Raji (cell line): ENCODE results near the gene ARL4A.

ENCODE experiments used
- POLR2A ChIP-seq: IDR thresholded peaks from 2 replicates; pipeline ENCODE4 v1.6.1; 2011; ENCODE audit warnings: low read depth, low read length, control low read depth; ENCODE audit not compliant: insufficient read depth

Gene ARL4A, protein sequence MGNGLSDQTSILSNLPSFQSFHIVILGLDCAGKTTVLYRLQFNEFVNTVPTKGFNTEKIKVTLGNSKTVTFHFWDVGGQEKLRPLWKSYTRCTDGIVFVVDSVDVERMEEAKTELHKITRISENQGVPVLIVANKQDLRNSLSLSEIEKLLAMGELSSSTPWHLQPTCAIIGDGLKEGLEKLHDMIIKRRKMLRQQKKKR

DNA sequence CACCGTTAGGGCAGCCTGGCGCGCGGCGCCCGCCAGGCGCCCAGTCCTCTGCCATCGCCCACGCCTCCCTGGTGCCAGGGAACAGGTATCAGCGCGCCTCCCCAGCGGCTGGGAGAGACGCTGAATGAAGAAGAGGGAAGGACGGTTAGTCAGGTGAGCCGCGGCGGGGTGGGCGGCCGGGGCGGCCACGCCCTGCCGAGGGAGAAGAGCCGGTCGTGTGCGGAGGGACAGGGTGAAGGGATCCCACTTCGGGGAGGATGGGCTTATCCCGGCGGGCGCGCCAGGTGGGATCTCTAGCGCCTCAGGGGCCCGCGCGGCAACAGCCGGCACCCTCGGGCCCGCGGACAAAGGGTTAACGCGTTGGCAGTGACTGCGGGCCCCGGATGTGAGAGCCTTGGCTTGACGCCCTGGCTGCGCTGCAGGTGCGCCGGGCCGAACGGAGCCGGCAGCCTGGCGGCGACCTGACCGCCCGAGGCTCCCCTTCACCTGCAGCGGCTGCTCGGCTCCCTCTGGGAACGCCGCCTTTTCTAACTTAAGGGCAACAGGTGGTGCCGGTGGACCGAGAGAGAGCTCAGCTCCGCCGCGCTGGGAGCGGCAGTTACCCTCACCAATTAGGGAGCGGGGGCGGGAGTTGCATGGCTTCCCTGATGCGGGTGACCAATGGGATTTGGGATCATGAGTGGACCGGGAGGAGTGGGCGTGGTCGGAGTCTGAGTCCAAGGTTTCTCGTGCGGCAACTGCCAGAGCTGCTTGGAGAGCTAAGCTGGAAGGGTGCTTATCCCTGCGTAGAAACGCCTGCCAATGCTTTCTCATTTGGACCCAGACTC lies at the start of gene ARL4A:
ARL4A (plus strand) TSS at position 743 of the 827 bp plus-strand sequence. CDS start 622 bp downstream, outside the sequence.
- peak; percentile 39; the same call in 1 of the 2 replicates for TF ChIP-seq POLR2A

DNA sequence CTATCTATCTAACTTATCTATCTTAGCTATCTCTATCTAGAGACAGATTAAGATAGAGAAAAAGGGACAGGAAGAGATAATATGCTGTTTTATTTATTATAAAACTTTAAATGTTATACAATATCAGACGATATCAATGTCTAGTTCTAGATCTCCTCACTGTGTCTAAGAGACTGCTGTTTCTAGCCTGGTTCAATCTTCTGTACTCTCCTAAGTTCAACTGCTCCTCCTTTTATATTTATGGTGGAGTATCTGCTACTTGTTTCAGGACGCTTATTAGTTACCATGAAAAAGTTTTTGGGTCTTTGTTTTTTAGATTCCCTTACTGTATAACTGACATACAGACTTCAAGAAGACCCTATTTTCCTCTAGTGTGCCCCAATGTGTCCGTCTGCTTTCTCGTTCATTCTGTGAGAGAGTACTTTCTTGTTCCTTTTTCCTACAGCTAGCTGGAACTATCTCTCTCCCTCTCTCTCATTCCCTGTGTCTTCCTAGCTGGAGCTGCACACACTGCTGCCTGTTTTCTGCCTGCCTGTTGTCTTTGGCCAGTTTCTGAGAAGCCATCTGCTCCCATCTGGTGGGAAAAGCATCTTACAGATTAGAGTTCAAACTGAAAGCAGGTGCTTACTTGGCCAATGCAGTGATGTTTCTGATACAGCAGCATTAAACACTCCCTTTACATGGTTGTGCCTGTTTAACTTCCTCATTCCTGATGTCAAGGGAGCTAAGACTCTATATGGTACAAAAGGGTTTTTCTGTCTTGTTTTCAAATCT lies 49.4 kb upstream of the ARL4A start:
- no peak for TF ChIP-seq POLR2A

DNA sequence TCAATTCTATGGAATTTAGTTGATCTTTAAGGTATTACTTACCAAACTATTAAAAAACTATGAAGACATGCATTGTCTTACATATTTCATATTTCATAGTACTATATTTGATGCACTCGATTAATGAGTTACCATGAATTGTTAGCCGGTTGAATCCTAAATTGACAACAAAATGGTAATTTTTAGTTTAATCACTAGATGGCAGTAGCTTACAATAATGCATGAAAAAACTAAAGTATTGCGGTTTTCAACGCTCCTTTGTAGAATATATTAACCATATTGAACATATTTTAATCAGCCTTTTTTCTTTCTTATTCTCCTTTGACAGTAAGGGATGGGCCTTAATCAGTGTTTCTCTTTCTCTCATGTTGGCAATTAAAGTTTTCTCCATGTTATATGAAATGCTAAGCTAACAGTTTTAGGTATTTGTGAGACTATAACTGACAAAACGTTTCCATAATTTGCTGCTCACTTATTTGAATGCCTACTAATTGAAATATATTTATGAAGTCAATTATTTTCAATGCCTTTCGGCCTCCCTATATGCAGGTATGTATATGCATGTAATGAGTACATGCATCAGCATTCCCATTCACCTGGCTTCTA lies 48.5 kb upstream of the ARL4A start:
- TF ChIP-seq POLR2A, result no peak

DNA sequence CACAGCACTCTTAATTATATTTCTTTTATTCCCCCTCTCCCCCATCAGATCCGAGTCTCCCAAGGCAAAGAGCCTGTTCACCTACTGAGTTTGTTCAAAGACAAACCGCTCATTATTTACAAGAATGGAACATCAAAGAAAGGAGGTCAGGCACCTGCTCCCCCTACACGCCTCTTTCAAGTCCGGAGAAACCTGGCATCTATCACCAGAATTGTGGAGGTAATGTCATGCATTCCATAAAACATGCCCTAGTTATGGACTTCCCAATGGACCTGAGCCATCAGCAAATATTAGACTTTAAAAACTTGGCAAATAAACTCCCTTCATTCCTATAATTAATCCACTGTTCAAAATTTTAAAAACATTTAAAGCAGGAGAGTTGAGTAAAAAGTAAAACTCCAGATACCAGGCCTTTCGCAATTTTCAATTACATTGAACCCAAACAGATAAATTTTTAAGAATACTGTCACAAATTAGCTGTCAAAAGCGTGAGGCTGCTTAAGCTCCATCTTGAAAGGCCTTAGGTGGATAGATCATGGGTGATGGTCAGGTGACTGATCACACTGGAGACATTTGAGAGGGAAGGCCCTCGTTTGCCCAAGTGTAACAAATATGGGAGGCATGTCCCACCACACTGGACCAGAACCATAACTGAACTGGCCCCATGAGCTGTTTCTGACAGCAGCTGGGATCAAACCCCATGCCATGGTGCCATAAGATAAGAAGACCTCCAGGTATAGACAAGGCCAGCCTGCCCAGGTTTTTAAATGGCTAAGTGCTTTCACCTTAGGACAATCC lies 46.9 kb upstream of the ARL4A start:
- TF ChIP-seq POLR2A, result no peak

DNA sequence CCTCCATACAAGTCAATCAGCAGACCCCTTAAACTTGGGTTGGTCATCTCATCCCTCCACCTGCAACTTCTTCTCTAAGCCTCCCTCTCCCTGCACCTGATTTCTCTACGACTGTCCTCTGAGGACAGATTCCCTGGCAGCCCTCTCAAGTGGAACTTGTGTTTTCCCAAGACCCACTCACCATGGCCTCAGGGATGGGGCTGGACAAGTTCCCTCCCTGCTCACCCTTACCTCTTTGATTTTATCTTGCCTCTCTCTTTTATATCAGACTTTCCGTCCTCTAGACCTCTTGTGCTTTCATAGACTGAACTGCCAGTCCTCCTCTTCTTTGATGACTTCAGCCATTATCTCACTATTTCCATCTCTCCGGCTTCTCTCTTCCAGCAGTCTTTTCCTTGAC lies 46.2 kb upstream of the ARL4A start:
- no peak for TF ChIP-seq POLR2A

DNA sequence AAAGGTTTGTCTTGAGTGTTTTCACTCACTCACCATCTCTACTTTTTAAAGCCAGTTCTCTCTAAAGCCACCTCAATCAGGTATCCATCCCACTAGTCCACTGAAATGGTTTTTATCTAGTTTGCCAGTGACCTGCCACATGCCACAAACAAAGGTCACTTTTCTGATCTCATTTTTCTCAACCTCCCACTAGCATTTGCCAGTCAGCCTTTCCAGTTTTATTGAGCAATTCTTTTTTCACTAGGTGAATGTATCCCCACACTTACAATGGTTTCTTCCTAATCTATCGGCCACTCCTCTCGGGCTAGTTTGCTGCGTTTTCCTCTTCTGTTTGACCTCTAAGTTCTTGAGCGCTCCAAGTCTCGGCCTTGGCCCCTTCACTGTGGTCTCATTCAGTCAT lies 44.9 kb upstream of the ARL4A start:
- TF ChIP-seq POLR2A, result no peak

DNA sequence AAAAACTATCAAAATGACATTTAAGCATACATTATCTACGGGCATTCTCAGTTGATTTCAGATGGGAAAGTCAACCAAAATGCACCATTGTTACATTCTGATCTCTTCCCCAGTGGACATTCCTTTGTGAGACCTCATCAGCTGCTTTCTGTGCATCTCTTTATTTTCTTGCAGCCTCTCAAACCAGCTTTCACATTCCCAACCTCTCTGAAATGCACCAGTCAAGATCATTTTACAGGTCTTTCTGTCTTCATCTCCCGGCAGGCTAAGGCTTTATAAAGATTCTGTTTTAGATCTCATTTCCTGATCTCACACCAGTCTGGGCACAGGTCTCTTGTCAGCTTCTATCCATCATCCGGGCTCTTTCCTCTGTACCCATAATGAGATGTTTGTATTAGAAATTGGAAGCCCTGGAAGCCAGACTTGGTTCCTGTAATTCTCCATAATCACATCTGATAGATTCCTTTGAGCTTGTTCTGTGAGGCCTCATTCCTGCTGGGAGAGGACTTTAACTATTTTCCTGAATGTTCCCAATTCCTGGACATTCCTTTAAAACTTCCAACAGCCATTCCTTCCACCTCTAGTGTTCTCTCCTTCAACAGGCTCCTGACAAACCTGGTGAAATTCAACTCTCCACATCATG lies 44.3 kb upstream of the ARL4A start:
- TF ChIP-seq POLR2A, result no peak

DNA sequence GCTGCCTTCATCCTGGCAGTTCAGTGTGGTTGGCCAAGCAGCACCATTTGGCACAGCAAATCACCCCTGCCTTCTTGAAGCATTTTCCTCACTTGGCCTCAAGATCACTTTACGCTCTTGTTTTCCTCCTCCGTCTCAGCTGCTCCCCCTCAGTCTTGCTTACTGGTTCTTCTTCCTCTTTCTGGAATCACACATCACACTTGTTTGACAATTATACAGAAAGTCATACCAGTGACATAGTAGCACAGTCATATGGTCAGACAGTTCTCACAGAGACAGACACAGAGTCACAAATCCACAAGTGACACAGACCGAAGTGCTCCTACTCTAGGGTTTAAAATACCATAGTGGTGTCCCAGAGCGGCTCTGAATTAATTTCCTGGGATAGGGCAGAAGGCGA lies 43.8 kb upstream of the ARL4A start:
- TF ChIP-seq POLR2A, result no peak

DNA sequence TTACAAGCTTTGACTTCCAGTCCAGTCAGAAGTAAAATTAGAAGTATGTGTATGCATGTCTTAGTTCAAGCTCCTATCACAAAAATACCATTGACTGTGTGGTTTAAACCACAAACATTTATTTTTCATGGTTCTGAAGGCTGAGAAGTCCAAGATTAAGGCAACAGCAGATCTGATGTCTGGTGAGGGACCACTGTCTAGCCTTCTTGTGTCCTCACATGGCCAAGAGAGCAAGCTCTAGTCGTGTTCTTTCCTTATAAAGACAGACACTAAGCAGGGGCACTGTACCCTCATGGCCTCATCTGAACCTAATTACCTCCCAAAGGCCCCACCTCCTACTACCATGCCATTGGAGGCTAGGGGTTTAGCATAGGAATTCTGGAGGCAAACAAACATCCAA lies 41.3 kb upstream of the ARL4A start:
- no peak for TF ChIP-seq POLR2A

DNA sequence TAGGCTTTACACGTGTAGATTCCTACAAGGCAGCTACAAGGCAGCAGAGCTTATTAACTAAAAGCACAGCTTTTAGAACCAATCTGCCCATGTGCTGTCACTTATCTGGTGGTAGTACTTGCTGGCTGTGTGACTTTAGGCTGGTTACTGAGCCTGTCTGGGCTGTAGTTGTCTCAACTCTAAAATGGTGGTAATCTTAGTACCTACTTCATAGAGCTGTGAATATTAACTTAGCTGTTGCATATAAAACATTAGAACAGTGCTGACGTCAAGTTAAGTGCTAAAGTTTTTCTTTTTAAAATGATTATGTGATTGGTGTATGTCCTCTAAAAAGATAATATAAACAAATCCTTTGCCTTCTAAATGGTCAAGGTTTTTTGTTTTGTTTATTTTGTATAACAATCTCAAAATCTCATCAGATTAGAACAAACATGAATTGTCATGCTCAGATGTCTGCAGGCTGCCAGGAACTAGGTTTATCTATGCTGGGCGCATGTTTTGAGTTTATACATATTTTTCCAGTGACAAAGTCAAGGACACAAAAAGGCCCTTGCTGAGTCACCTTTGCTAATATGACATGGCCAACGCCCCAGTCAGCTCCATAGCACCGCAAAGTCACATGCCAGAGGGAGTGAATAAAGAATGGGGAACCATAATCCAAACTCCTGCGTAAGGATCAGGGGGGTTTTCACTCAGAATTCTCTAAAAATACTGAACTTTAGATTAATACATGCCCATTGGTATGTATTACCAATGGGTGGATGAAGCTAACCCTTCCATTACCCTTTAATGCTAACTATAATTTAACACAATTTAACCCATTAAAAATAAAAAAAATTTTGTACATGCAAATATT lies 39.8 kb upstream of the ARL4A start:
- TF ChIP-seq POLR2A, result no peak

DNA sequence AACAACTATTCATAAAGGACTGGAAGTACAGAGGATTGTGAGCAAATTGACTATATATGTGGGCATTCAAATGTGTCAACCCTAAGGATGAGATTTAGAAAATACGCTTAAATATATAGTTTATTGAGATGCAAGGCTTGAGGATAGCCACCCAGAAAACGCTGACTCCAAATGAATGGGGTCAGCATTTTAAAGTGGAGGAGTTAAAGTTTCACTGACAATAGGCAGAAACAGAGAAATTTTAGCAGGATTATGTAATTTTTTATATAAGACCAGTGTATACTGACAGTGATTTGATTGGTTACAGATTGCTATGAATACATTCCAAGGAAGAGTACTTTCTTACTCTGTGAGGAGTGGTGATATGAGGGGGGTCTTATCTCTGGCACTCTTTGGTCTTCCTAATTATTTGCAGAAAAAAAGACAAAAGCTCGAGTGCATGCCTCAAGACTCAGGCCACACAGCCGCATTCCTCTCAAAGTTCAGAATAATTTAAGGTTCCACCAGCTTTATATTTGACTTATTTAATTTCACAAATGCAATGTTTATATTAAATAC lies 38.6 kb upstream of the ARL4A start:
- no peak for TF ChIP-seq POLR2A

DNA sequence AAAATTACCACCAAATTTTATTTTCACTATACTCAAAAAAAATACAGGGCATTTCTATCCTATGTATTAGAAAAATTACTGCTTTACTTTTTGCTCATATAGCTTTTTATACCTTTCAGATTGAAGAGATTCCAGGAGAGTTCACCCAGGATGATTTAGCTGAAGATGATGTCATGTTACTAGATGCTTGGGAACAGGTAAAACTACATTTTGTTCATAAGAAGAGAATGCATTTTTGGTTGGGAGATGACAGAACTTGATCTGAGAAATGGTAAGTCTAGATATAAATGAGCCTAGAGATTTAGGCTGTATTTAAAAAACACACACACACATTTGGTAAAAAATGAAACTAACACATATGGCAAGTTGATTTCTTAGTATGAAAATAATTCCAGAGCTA lies 38.1 kb upstream of the ARL4A start:
- no peak for TF ChIP-seq POLR2A

DNA sequence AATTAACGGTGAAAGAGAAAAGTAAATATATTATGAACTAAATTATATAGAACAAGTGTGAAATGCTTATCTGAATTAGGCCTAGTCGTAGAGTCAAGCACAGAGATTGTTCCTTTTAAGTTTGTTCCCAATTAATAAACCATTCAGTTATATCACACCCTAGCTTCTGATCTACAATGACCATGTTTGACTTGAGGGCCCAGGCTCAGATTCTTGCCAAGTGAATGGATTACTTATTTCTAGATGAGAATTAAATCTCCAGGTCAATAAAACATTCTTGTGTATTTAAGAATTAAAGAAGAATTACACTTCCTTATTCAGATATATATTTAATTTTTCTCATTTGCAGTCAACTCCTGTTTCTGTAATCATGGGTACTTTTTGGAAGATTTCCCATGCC lies 37.4 kb upstream of the ARL4A start:
- TF ChIP-seq POLR2A, result no peak
